Neutrophil (primary cell): Measurements from ENCODE around the gene SNPH.
"Not testable (repeated sequence)": the region's sequence is repeated elsewhere in the genome, so short reads cannot be mapped to it uniquely, and the experiment has no call there.

ENCODE experiments used
- H3K27ac ChIP-seq: fragments of 200-600 bp; sonication (generic); 2 replicates; pipeline ENCODE4 v1.5.1; 2016; ENCODE audit warnings: mild to moderate bottlenecking, moderate library complexity
- H3K27me3 ChIP-seq: fragments of 200-600 bp; sonication (generic); 2 replicates; pipeline ENCODE4 v1.6.0; 2016; ENCODE audit warnings: mild to moderate bottlenecking
- H3K36me3 ChIP-seq: fragments of 200-600 bp; sonication (generic); 2 replicates; pipeline ENCODE4 v1.5.1; 2017
- H3K4me1 ChIP-seq, 2 experiments: fragments of 200-600 bp in 1 of 2; sonication (generic) in 1 of 2; 1 replicate in 1 of 2; 2 replicates in 1 of 2; pipeline versions ENCODE4 v1.5.1 to v1.6.1; 2013 to 2016; ENCODE audit warnings: low read depth in 1 of 2, low read length in 1 of 2, mild to moderate bottlenecking in 1 of 2, moderate library complexity in 1 of 2; ENCODE audit not compliant: control insufficient read depth in 1 of 2, insufficient read depth in 1 of 2
- H3K4me3 ChIP-seq, 2 experiments: fragments of 200-600 bp in 1 of 2; sonication (generic) in 1 of 2; 1 replicate in 1 of 2; 2 replicates in 1 of 2; pipeline ENCODE4 v1.5.1; 2013 to 2016; ENCODE audit warnings: low read depth in 1 of 2, low read length in 1 of 2, mild to moderate bottlenecking in 1 of 2, moderate library complexity in 1 of 2
- H3K9me3 ChIP-seq: fragments of 200-600 bp; sonication (generic); 2 replicates; pipeline ENCODE4 v1.5.1; 2016
- TF ChIP-seq, protein P1 (sequence below): fragments of 200-600 bp; sonication (generic); IDR thresholded peaks from 2 replicates; pipeline ENCODE4 v1.5.1; 2016; ENCODE audit warnings: antibody characterized with exemption

SNPH gene, protein sequence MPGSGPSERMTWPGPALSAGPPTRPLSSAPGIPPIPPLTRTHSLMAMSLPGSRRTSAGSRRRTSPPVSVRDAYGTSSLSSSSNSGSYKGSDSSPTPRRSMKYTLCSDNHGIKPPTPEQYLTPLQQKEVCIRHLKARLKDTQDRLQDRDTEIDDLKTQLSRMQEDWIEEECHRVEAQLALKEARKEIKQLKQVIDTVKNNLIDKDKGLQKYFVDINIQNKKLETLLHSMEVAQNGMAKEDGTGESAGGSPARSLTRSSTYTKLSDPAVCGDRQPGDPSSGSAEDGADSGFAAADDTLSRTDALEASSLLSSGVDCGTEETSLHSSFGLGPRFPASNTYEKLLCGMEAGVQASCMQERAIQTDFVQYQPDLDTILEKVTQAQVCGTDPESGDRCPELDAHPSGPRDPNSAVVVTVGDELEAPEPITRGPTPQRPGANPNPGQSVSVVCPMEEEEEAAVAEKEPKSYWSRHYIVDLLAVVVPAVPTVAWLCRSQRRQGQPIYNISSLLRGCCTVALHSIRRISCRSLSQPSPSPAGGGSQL

DNA sequence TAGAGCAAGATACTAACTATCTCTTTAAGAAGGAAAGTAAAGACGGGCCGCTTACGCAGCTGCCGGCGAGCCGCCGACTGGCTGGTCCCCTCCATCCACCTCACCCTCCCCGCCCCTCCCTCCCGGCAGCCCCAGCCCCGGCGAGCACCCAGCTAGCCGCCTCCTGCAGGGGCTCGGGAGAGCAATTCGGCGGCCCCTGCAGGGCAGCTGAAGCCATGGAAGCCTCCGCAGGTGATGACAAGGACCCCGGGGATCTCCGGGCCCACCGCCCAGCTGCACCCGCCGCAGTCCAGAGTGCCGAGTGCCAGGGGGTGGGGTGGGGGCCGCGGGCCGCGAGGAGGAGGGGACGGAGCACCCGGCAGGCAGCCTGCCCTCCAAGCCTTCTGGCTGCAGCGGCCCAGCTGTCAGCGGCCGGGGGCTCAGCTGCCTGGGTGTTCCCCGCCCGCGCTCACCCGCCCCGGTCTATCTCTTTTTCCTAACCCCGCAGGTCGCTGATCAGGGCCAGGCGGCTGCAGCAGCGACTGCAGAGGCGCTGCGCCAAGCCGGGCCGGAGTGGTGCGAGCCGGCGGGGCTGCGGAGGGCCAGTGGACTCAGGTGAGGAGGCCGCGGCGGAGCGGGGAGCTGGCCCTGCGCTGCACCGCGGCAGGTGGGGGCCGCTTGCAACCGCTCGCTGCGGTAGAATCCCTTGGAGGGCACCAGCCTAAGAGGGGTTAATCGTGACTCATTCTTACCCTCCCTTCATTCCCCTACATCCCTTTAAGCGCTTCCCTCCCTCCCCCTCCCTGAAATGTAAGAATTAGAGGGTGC is at the start of gene SNPH:
TSS of gene SNPH (plus strand) at position 128 of the 807 bp plus-strand sequence. CDS start 29,946 bp downstream, outside the sequence.
- Histone ChIP-seq H3K36me3 (no peaks in the 10 kb centered on the region), H3K9me3 (no peaks in the 10 kb centered on the region), H3K4me3 (no peak within 1 kb of the TSS), H3K4me1 (peaks cover 0 to 4% of the 10 kb centered on the region in 2 experiments), H3K27ac (no peak within 1 kb of the TSS), H3K27me3 (peaks cover 78% of the 10 kb centered on the region)
- TF ChIP-seq, protein P1, sequence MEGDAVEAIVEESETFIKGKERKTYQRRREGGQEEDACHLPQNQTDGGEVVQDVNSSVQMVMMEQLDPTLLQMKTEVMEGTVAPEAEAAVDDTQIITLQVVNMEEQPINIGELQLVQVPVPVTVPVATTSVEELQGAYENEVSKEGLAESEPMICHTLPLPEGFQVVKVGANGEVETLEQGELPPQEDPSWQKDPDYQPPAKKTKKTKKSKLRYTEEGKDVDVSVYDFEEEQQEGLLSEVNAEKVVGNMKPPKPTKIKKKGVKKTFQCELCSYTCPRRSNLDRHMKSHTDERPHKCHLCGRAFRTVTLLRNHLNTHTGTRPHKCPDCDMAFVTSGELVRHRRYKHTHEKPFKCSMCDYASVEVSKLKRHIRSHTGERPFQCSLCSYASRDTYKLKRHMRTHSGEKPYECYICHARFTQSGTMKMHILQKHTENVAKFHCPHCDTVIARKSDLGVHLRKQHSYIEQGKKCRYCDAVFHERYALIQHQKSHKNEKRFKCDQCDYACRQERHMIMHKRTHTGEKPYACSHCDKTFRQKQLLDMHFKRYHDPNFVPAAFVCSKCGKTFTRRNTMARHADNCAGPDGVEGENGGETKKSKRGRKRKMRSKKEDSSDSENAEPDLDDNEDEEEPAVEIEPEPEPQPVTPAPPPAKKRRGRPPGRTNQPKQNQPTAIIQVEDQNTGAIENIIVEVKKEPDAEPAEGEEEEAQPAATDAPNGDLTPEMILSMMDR, result no peak

DNA sequence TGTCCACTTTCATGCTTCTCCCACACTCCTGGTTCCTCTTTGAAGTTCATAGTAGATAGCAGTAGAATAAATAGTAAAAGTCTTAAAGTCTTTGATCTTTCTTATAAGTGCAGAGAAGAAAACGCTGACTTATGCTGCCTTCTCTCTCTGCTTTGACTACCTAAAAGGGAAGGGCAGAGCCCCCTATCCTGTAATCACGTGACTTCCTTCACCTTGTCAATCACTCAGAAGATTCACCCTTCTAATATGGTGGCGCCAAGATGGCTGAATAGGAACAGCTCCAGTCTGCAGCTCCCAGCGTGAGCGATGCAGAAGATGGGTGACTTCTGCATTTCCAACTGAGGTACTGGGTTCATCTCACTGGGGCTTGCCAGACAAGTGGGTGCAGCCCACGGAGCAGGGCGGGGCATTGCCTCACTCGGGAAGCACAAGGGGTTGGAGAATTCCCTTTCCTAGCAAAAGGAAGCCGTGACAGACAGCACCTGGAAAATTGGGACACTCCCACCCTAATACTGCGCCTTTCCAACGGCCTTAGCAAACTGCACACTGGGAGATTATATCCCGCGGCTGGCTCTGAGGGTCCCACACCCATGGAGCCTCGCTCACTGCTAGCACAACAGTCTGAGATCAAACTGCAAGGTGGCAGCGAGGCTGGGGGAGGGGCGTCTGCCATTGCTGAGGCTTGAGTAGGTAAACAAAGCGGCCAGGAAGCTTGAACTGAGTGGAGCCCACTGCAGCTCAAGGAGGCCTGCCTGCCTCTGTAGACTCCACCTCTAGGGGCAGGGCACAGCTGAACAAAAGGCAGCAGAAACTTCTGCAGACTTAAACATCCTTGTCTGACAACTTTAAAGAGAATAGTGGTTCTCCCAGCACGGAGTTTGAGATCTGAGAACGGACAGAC is 49.3 kb upstream of the SNPH start:
- peaks cover 57% of the 10 kb centered on the region for H3K27me3 ChIP-seq
- not testable (repeated sequence) for H3K4me1 ChIP-seq, H3K27ac ChIP-seq, H3K36me3 ChIP-seq, H3K4me3 ChIP-seq, H3K9me3 ChIP-seq

DNA sequence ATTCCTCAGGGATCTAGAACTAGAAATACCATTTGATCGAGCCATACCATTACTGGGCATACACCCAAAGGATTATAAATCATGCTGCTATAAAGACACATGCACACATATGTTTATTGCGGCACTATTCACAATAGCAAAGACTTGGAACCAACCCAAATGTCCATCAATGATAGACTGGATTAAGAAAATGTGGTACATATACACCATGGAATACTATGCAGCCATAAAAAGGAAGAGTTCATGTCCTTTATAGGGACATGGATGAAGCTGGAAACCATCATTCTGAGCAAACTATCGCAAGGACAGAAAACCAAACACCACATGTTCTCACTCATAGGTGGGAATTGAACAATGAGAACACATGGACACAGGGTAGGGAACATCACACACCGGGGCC is 43.3 kb upstream of the SNPH start:
- H3K4me3 ChIP-seq, result not testable (repeated sequence)

DNA sequence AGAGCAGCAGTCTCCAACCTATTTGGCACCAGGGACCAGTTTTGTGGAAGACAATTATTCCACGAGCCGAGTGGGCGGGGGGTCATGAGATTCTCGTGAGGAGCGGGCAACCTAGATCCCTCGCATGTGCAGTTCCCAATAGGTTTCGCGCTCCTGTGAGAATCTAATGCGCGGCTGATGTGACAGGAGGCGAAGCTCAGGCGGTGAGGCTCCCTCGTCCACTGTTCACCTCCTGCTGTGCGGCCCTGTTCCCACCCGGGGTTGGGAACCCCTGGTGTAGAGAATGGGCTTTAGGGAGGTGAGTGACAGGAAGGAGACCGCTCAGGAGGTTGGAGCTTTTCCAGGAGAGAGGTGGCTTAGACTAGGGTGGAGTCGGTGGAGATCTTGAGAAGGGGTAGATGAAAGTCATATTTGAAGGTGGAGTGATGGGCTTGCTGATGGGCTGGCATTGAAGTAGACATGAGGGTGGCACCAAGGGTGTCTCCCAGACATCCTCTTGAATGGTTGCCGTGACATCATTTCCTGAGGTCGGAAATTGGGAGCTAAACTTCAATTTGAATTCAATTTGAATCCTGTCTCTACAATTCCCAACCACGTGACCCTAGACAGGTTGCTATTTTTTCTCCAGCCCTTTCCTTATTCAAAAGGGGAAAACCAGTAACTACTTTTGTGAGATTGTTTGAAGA is 41.7 kb upstream of the SNPH start:
- no peak overlapping the region for H3K27ac ChIP-seq
- TF ChIP-seq, protein P1, result no peak

More for the DNA sequence above, 43.3 kb upstream of the SNPH start:
- Histone ChIP-seq H3K4me1 (peaks cover 5 to 14% of the 10 kb centered on the region in 2 experiments), H3K27me3 (peaks cover 54% of the 10 kb centered on the region)
- H3K27ac ChIP-seq, H3K9me3 ChIP-seq, H3K36me3 ChIP-seq: not testable (repeated sequence)

GRCh38 chr20:1225263-1225782 is 40.8 kb upstream of the SNPH start:
- TF ChIP-seq, protein P1, result no peak
- Histone ChIP-seq H3K27me3 (peaks cover 74% of the 10 kb centered on the region), H3K4me3 (no peak overlapping the region), H3K36me3 (no peaks in the 10 kb centered on the region), H3K27ac (no peak overlapping the region), H3K4me1 (peaks cover 5 to 14% of the 10 kb centered on the region in 2 experiments), H3K9me3 (no peaks in the 10 kb centered on the region)

More for the DNA sequence above, 41.7 kb upstream of the SNPH start:
- H3K4me1 ChIP-seq, result peaks cover 5 to 14% of the 10 kb centered on the region in 2 experiments
- H3K9me3 ChIP-seq, result no peaks in the 10 kb centered on the region
- H3K36me3 ChIP-seq, result no peaks in the 10 kb centered on the region
- peaks cover 64% of the 10 kb centered on the region for H3K27me3 ChIP-seq
- no peak overlapping the region for H3K4me3 ChIP-seq
